H1 (cell line): Measurements from ENCODE around the gene P2RY8. TPM values are rescaled to one million over a fixed set of nuclear protein-coding genes. Genes with fewer than 3 reads are reported as not detected.

ENCODE experiments used
- RAD21 ChIP-seq, 2 experiments: IDR thresholded peaks in 1 of 2; conservative IDR thresholded peaks in 1 of 2; 2 replicates each; pipeline ENCODE4 v1.6.1; 2011; ENCODE audit warnings: low read depth in 2 of 2, low read length in 2 of 2, improper control_type of control experiment in 1 of 2, inconsistent platforms in 1 of 2, mild to moderate bottlenecking in 1 of 2, moderate library complexity in 1 of 2
- polyA plus RNA-seq, 7 experiments: library from polyadenylated mRNA; depleted of rRNA in 3 of 7; stranded (reverse) in 5 of 7; unstranded in 2 of 7; fragments of >200 nt in 5 of 7; fragments of 200-250 nt in 2 of 7; gene quantifications; 1 replicate in 5 of 7; 2 replicates in 1 of 7; 4 replicates in 1 of 7; pipeline versions ENCODE4 v1.2.1 to v1.2.3, GENCODE V29; 2011 to 2013; ENCODE audit warnings: missing spikeins in 2 of 7, mixed read lengths in 2 of 7
- total RNA-seq: library from RNA; stranded (reverse); fragmentation: NEBNext Ultra II Directional; extraction: Animal tissue kit (Norgen Biotek cat#: 25700); gene quantifications from 2 replicates; pipeline ENCODE4 v1.2.1, GENCODE V29; 2021

Gene P2RY8
- total and polyA plus RNA-seq, 2 of the 8 experiments (the other 6 are each of a cell fraction or from before 2014, with no cell fraction given), result 0.09 to 0.15 TPM

GRCh38 chrX:1488745-1489144, 48.2 kb downstream of the P2RY8 start (continued):
- TF ChIP-seq RAD21 (IDR thresholded peaks at IDR 0.05 in 1 of 2, conservative IDR thresholded peaks at IDR 0.05 in 1 of 2; ENCODE audit: low read depth in 2 of 2, low read length in 2 of 2), result no peak
